Effector memory CD8-positive, alpha-beta T cell (primary cell): ENCODE results near the gene FBXL17.

Source experiments
- ATAC-seq: fragments of 150-1000 bp; cut with Tn5 transposase; replicated peaks from 2 replicates; pipeline ENCODE4 v1.10.0; 2021; ENCODE audit warnings: mild to moderate bottlenecking, moderate library complexity
- DNase-seq, 3 experiments: peaks; one replicate each; pipeline ENCODE4 v3.0.0; 2021
- H3K27ac Mint-ChIP-seq, 2 donors: one replicate each; pipeline ENCODE4 v1.8.0; 2022; ENCODE audit warnings: mild to moderate bottlenecking in 2 of 2, mixed read lengths in 2 of 2, moderate library complexity in 2 of 2
- H3K27me3 Mint-ChIP-seq, 2 donors: one replicate each; pipeline ENCODE4 v1.8.0; 2022; ENCODE audit warnings: mixed read lengths in 2 of 2
- H3K36me3 Mint-ChIP-seq: one replicate; pipeline ENCODE4 v1.8.0; 2022; ENCODE audit warnings: mild to moderate bottlenecking, moderate library complexity, mixed read lengths; ENCODE audit not compliant: insufficient read depth
- H3K4me1 Mint-ChIP-seq, 2 donors: one replicate each; pipeline ENCODE4 v1.8.0; 2022; ENCODE audit warnings: low read depth in 2 of 2, mixed read lengths in 2 of 2
- H3K4me3 Mint-ChIP-seq, 2 donors: one replicate each; pipeline ENCODE4 v1.8.0; 2022; ENCODE audit warnings: mild to moderate bottlenecking in 2 of 2, mixed read lengths in 2 of 2, moderate library complexity in 2 of 2
- H3K9me3 Mint-ChIP-seq, 2 donors: one replicate each; pipeline ENCODE4 v1.8.0; 2022; ENCODE audit warnings: mixed read lengths in 2 of 2

Gene FBXL17

GRCh38 chr5:107964722-107965121 lies 417.2 kb downstream of the FBXL17 start:
- no peak overlapping the region for H3K4me3 Mint-ChIP-seq
- no peaks in the 10 kb centered on the region for H3K27me3 Mint-ChIP-seq
- H3K4me1 Mint-ChIP-seq: peaks cover 0 to 3% of the 10 kb centered on the region in 2 donors
- H3K36me3 Mint-ChIP-seq: no peaks in the 10 kb centered on the region
- no peaks in the 10 kb centered on the region for H3K9me3 Mint-ChIP-seq
- DNase-seq (no peak), ATAC-seq (no peak)
- H3K27ac Mint-ChIP-seq: no peak overlapping the region

GRCh38 chr5:107959573-107960279 lies 422.2 kb downstream of the FBXL17 start:
- Mint-ChIP-seq H3K9me3 (no peaks in the 10 kb centered on the region), H3K4me1 (peaks cover 0 to 3% of the 10 kb centered on the region in 2 donors), H3K4me3 (no peak overlapping the region), H3K27me3 (no peaks in the 10 kb centered on the region), H3K36me3 (no peaks in the 10 kb centered on the region), H3K27ac (no peak overlapping the region)
- ATAC-seq (no peak), DNase-seq (no peak)

- no peak for DNase-seq
- Mint-ChIP-seq H3K27ac (no peak overlapping the region), H3K27me3 (no peaks in the 10 kb centered on the region), H3K4me3 (no peak overlapping the region), H3K9me3 (no peaks in the 10 kb centered on the region), H3K36me3 (no peaks in the 10 kb centered on the region), H3K4me1 (peaks cover 0 to 3% of the 10 kb centered on the region in 2 donors)
- no peak for ATAC-seq
Observed at GRCh38 chr5:107958861-107959260, 423.0 kb downstream of the FBXL17 start.

- no peaks in the 10 kb centered on the region for H3K36me3 Mint-ChIP-seq
- H3K4me3 Mint-ChIP-seq: no peak overlapping the region
- H3K4me1 Mint-ChIP-seq: peaks cover 0 to 3% of the 10 kb centered on the region in 2 donors
- DNase-seq (no peak), ATAC-seq (no peak)
- H3K27me3 Mint-ChIP-seq: no peaks in the 10 kb centered on the region
- H3K9me3 Mint-ChIP-seq: no peaks in the 10 kb centered on the region
- H3K27ac Mint-ChIP-seq: no peak overlapping the region
Observed at GRCh38 chr5:107958432-107958831, 423.5 kb downstream of the FBXL17 start.

- DNase-seq: no peak
- H3K4me3 Mint-ChIP-seq: no peak overlapping the region
- H3K9me3 Mint-ChIP-seq: no peaks in the 10 kb centered on the region
- H3K4me1 Mint-ChIP-seq: peaks cover 0 to 3% of the 10 kb centered on the region in 2 donors
- H3K27me3 Mint-ChIP-seq: no peaks in the 10 kb centered on the region
- no peak for ATAC-seq
- H3K36me3 Mint-ChIP-seq: no peaks in the 10 kb centered on the region
- H3K27ac Mint-ChIP-seq: no peak overlapping the region
Observed at GRCh38 chr5:107957051-107957450, 424.8 kb downstream of the FBXL17 start.

GRCh38 chr5:107955321-107955720 lies 426.6 kb downstream of the FBXL17 start:
- no peaks in the 10 kb centered on the region for H3K36me3 Mint-ChIP-seq
- H3K4me3 Mint-ChIP-seq: no peak overlapping the region
- no peaks in the 10 kb centered on the region for H3K27me3 Mint-ChIP-seq
- H3K9me3 Mint-ChIP-seq: no peaks in the 10 kb centered on the region
- no peak for DNase-seq
- H3K27ac Mint-ChIP-seq: no peak overlapping the region
- ATAC-seq: no peak
- H3K4me1 Mint-ChIP-seq: no peaks in the 10 kb centered on the region

GRCh38 chr5:107954254-107954653 lies 427.6 kb downstream of the FBXL17 start:
- H3K27ac Mint-ChIP-seq: no peak overlapping the region
- ATAC-seq (no peak), DNase-seq (no peak)
- H3K27me3 Mint-ChIP-seq: no peaks in the 10 kb centered on the region
- H3K4me1 Mint-ChIP-seq: no peaks in the 10 kb centered on the region
- H3K9me3 Mint-ChIP-seq: no peaks in the 10 kb centered on the region
- no peaks in the 10 kb centered on the region for H3K36me3 Mint-ChIP-seq
- H3K4me3 Mint-ChIP-seq: no peak overlapping the region

- H3K36me3 Mint-ChIP-seq: no peaks in the 10 kb centered on the region
- H3K4me1 Mint-ChIP-seq: no peaks in the 10 kb centered on the region
- H3K4me3 Mint-ChIP-seq: no peak overlapping the region
- no peaks in the 10 kb centered on the region for H3K9me3 Mint-ChIP-seq
- no peaks in the 10 kb centered on the region for H3K27me3 Mint-ChIP-seq
- no peak overlapping the region for H3K27ac Mint-ChIP-seq
- ATAC-seq (no peak), DNase-seq (no peak)
Observed at GRCh38 chr5:107952450-107952849, 429.4 kb downstream of the FBXL17 start.

GRCh38 chr5:107951309-107951708 lies 430.6 kb downstream of the FBXL17 start:
- no peak overlapping the region for H3K27ac Mint-ChIP-seq
- ATAC-seq: no peak
- no peaks in the 10 kb centered on the region for H3K36me3 Mint-ChIP-seq
- no peak for DNase-seq
- no peak overlapping the region for H3K4me3 Mint-ChIP-seq
- H3K4me1 Mint-ChIP-seq: no peaks in the 10 kb centered on the region
- no peaks in the 10 kb centered on the region for H3K27me3 Mint-ChIP-seq
- H3K9me3 Mint-ChIP-seq: no peaks in the 10 kb centered on the region

- H3K27me3 Mint-ChIP-seq: no peaks in the 10 kb centered on the region
- H3K9me3 Mint-ChIP-seq: no peaks in the 10 kb centered on the region
- no peaks in the 10 kb centered on the region for H3K4me1 Mint-ChIP-seq
- H3K4me3 Mint-ChIP-seq: no peak overlapping the region
- DNase-seq: no peak
- H3K27ac Mint-ChIP-seq: no peak overlapping the region
- no peak for ATAC-seq
- H3K36me3 Mint-ChIP-seq: no peaks in the 10 kb centered on the region
Observed at GRCh38 chr5:107950776-107951175, 431.1 kb downstream of the FBXL17 start.

GRCh38 chr5:107949688-107950341 lies 432.1 kb downstream of the FBXL17 start:
- Mint-ChIP-seq H3K27me3 (no peaks in the 10 kb centered on the region), H3K9me3 (no peaks in the 10 kb centered on the region), H3K4me3 (no peak overlapping the region), H3K36me3 (no peaks in the 10 kb centered on the region), H3K27ac (no peak overlapping the region), H3K4me1 (no peaks in the 10 kb centered on the region)
- no peak for DNase-seq
- no peak for ATAC-seq

- H3K36me3 Mint-ChIP-seq: no peaks in the 10 kb centered on the region
- H3K27me3 Mint-ChIP-seq: no peaks in the 10 kb centered on the region
- H3K9me3 Mint-ChIP-seq: no peaks in the 10 kb centered on the region
- ATAC-seq (no peak), DNase-seq (no peak)
- H3K4me1 Mint-ChIP-seq: no peaks in the 10 kb centered on the region
- no peak overlapping the region for H3K4me3 Mint-ChIP-seq
- H3K27ac Mint-ChIP-seq: no peak overlapping the region
Observed at GRCh38 chr5:107948377-107948776, 433.5 kb downstream of the FBXL17 start.

- DNase-seq (no peak), ATAC-seq (no peak)
- H3K36me3 Mint-ChIP-seq: no peaks in the 10 kb centered on the region
- H3K4me1 Mint-ChIP-seq: no peaks in the 10 kb centered on the region
- no peaks in the 10 kb centered on the region for H3K9me3 Mint-ChIP-seq
- H3K4me3 Mint-ChIP-seq: no peak overlapping the region
- no peaks in the 10 kb centered on the region for H3K27me3 Mint-ChIP-seq
- no peak overlapping the region for H3K27ac Mint-ChIP-seq
Observed at GRCh38 chr5:107945061-107945460, 436.8 kb downstream of the FBXL17 start.

GRCh38 chr5:107943923-107944322 lies 438.0 kb downstream of the FBXL17 start:
- ATAC-seq (no peak), DNase-seq (no peak)
- H3K27ac Mint-ChIP-seq: no peak overlapping the region

More at GRCh38 chr5:107943923-107944322, 438.0 kb downstream of the FBXL17 start:
- Mint-ChIP-seq H3K36me3 (no peaks in the 10 kb centered on the region), H3K4me1 (no peaks in the 10 kb centered on the region), H3K27me3 (no peaks in the 10 kb centered on the region), H3K9me3 (no peaks in the 10 kb centered on the region), H3K4me3 (no peak overlapping the region)
